GM19328 (cell line): Measurements from ENCODE around the gene MICOS13.
A peak's percentile ranks its signal among the peaks of the same experiment; 100 is the strongest.

Source experiments
- ATAC-seq: cut with Tn5 transposase; IDR thresholded peaks from one replicate; pipeline ENCODE4 v1.9.1; 2021; ENCODE audit warnings: mild to moderate bottlenecking, moderate library complexity; ENCODE audit not compliant: unreplicated experiment

Gene MICOS13

DNA sequence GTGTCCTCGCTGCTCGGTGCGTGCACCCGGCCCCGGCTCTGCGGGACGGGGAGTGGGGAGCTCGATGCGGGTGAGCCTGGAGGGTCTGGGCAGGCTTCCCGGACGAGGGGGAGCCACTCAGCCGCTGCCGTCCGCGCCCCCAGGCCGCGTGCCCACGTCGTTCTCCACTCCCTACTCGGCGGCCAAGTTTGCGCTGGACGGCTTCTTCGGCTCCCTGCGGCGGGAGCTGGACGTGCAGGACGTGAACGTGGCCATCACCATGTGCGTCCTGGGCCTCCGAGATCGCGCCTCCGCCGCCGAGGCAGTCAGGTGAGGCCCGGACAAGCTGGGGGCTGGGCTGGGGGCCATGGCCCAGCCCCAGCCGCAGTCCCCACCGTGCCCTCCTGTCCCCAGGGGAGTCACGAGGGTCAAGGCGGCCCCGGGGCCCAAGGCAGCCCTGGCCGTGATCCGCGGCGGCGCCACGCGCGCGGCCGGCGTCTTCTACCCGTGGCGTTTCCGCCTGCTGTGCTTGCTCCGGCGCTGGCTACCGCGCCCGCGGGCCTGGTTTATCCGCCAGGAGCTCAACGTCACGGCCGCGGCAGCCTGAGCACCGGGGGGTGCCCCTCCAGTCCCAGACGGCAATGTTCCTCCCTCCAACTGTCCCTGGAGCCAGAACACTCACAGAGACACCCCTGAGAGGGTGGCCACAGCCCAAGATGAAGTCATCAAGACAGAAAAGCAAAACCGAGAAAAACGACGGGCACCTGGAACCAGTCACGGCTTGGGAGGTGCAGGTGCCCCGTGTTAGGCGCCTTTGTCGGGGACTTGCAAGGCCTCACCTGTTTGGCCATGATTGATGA is 7.3 kb upstream of the MICOS13 start:
- no peak for ATAC-seq

DNA sequence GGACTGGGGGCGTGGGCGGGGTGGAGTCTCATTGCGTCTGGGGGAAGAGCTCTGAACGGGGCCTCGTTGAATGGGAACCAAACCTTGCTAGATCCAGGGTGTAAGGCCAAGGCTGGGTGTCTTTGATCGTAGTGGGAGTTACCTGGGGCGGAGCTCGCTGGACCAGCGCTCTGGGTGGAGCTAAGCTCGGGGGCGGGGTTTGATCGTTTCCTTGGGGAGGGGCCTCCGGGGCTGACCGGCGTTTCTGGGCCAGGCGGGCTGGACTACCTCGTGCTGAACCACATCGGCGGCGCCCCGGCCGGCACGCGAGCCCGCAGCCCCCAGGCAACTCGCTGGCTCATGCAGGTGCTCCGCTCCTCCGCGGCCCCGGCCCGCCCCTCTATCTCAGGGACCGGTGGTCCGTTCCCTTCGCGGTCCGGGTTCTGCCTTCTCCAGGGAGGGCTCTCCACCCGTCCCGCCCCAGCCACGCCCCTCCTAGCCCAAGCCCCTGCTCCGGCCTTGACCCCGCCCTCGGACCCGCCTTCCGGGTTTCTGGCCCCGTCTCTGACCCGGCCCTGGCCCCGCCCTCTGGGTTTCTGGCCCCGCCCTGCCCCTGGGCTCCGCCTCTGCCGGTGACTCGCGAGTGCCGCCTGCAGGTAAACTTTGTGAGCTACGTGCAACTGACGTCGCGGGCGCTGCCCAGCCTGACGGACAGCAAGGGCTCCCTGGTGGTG is 6.5 kb upstream of the MICOS13 start:
- peak; percentile 51 for ATAC-seq

DNA sequence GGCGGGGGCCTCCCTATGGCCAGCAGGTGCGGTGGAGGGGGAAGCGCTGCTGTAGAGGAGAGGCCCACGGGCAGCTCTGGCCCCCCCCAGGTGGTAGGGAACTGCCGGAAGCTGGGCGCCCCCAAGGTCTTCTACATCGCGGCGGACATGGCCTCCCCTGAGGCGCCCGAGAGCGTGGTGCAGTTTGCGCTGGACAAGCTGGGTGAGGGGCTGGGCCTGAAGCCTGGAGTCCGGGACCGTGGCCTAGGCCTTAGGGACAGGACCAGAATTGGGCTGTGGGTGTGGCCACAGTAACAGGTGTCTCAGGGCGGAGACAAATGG is 6.0 kb upstream of the MICOS13 start:
- no peak for ATAC-seq

DNA sequence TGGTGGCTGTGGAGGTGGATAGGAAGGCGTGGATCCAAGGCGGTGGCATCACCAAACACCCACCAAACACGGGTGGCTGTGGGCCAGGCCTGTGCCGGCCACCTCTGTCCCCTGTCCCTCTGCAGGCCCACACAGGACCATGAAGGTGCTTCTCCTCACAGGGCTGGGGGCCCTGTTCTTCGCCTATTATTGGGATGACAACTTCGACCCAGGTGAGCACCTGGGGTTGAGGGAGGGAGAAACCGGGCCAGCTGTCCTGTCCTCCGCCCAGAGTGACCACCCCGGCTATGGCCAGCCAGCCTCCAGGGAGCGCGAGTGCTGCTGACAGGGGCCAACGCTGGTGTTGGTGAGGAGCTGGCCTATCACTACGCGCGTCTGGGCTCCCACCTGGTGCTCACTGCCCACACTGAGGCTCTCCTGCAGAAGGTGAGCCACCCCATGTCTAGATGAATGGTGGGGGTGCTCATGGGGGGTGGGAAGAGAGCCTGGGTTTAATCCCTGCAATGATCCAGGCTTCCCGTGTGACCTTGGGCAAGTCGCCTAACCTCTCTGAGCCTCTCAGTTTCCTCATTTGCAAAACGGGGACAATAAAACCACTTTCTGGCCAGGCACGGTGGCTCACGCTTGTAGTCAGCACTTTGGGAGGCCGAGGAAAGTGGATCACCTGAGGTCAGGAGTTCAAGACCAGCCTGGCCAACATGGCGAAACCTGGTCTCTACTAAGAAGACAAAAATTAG is 4.5 kb upstream of the MICOS13 start:
- no peak for ATAC-seq

DNA sequence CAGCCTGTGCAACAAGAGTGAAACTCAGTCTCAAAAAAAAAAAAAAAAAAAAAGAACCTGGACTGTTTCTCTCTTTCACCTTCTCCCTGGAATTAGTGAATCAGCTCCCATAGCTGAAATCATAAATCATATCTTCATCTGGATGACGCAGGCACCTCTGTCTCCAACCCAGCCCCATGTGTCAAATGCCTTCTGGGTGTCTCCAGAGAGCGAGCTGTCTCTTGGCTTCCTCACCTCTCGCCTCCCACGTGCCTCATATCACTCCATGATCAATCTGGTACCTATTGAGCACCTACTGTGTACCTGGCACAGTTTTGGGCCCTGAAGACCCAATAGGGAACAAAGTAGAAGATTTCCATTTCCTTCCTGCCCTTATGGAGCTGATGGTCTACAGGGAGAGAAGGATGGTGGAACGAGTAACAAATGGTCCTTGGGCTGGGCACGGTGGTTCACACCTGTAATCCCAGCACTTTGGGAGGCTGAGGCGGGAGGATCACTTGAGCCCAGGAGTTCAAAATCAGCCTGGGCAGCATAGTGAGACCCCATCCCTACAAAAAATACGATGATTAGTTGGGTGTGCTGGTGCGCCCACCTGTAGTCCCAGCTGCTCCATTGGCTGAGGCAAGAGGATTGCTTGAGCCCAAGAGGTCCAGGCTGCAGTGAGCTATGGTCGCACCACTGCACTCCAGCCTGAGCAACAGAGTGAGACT is 3.0 kb upstream of the MICOS13 start:
- no peak for ATAC-seq

DNA sequence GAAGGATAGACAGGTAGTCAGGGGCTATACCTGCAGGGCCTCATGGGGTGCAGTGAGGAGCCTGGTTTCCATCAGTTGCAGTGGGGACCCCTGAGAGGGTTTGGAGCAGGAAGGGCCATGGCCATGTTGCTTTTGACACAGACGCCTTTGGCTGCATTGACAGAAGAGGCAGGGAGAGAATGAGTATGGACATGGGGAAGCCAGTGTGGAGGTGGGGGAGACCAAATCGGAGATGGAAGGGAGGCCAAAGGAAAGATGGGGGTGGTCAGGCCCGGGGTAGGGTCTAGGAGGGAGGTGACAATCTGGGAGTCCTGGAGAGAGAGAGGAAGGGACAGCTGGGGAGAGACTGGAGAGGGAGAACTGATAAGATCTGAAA is 1.8 kb upstream of the MICOS13 start:
- no peak for ATAC-seq

DNA sequence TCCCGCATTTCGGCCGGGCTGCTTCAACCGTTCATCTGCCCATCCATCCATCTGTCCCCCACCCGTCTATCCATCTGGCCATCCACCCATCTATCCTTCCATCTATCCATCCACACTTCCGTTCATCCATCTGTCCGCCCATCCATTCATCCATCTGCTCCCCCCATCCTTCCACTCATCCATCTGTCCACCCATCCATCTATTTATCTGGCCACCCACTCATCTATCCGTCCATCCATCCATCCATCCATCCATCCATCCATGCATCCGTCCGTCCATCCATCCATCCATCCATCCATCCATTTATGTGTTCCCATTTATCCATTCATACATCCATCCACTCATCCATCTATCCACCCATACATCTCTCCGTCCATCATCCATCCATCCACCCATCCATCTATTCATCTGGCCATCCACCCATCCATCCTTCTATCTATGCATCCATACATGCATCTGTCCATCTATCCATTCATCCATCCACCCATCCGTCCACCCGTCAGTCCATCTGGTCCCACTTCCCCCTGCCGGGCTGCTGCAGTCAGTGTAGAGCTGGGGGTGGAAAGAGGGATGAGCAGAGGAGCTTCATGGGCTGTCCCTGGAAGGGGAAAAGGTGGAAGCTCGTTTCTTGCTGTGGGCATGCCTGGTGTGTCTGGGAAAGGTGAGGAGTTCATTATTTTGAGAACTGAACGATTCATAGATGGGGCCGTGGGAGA is 1.2 kb upstream of the MICOS13 start:
- no peak for ATAC-seq

DNA sequence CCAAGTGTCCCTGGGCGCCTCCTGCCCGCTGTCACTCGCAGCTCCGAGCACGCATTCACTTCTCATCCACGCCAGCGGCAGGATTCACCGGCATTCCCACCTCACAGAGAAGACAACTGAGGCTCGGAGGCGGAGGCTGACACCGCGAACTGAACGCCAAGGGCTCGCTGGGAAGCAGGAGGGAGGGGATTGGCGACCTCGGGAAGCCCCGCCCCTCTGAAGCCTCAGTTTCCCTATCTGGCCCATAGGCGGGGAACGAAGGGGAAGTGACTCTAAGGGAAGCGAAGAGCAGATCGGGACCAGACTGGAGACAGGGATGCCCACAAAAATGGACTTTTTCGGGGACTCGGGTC is 256 bp downstream of the MICOS13 start:
- no peak for ATAC-seq

DNA sequence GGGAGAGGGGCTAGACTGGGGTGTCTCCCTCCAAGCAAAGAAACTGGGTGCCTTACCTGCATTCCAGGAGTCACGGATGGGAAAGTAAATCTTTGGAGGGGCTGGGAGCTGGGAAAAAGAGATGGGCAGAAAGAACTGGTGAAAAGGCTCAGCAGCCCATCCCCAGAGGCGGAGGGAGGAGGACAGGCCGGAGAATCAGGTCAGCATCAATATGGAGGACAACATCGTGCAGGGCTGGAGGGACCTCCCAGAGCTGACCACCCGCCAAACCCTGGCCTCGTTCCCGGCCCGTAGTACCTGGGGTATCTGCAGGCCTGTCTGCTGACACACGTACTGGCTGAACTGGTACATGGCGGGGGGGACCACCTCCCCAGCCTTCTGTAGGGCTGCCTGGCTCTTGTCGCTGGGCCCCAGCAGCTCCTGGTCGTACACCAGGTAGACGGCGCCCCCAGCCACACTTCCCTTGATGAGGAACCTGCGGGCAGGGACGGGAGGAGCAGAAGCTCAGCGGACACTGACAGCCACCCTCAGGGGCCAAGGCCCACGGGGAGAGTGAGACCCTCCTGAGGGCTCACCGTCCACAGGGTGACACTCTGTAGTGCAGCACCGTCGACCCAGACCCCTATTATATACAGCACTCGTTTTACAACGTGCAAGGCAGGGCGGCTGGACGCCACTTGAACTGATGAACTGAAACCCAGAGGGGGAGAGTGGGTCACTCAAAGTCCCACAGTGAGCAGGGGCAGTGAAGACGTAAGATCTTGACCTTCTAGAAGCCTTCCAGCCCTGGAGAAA is 830 bp downstream of the MICOS13 start:
- no peak for ATAC-seq

DNA sequence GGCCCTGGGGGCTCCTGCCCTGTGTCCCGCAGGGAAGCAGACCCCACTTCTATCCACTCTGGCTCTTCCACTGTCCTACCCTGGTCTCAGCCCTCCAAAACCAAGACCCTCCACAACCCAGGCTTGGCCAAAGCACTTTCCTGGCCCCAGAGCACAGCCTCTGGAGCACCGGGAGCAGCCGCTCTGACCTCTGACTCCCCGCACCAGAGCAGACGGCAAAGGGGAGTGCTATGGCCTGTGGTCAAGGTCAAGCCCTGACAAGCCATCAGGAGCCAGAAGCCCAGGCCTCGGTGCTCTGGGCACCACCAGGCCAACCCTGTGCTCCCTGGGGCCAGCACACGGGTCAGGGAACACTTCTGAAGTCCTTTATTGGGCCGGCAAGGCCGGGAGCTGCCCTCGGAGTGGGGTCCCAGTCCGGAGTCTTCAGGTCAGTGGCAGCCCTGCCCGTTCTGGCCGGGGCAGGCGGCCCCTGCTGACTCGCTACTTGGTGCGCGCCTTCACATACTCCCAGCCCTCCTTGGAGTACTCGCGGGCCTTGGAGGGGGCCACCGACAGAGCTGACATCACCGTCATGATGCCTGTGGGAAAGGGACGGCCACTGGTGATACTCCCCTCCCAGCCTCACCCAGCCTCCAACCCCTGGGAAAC is 2.1 kb downstream of the MICOS13 start:
- no peak for ATAC-seq

DNA sequence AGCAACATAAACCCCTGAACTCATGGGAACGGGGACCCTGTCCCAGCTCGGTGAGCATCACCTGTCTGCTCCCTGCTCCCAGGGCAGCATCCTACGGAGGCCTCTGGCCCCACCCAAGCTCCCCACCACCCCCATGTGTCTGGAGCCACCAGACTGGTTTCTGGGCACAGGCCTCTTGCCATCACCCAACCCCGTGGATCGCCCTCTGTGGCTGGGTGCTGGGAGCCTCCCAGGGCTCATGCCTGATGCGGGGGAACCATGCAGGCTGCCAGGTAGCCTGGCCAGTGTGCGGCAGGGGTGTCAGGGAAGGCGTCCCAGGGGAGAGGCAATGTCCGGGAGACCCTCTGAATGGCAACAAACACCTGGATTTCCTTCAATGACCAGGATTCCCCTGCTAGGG is 2.7 kb downstream of the MICOS13 start:
- ATAC-seq, result no peak

DNA sequence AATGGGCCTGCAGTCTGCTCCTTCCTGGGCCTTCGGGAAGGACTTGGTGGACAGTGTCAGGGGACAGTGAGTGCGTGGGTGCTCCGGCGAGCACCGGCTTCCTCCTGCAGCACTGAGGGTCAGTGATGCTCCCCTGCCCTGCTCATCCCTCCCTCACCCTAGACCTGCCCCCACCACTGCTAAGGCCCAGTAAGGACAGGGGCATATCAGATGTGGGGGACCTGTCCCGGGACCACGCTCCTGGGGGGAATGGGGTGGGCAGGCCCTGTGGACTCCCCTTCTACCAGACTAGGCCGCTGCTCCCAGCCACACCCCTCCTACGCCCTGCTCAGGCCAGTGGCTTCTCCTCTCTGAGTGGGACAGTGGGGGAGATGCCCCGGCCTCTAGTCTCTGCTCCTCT is 3.2 kb downstream of the MICOS13 start:
- ATAC-seq, result no peak

DNA sequence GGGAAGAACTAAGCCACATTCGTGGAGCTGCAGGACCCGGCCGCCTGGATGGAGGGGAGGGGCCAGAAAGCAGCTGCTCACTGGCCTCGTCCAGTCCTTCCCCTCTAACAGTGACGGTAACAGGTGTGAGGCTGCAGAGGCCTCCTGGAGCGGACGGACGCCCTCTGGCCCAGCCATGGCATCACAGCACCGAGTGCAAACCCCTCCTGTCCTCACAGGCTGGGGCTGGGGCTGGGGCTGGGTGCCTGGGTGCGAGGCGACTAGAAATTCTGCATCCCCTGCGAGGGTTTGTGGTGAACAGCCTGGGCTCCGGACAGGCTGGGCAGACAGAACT is 3.6 kb downstream of the MICOS13 start:
- no peak for ATAC-seq

DNA sequence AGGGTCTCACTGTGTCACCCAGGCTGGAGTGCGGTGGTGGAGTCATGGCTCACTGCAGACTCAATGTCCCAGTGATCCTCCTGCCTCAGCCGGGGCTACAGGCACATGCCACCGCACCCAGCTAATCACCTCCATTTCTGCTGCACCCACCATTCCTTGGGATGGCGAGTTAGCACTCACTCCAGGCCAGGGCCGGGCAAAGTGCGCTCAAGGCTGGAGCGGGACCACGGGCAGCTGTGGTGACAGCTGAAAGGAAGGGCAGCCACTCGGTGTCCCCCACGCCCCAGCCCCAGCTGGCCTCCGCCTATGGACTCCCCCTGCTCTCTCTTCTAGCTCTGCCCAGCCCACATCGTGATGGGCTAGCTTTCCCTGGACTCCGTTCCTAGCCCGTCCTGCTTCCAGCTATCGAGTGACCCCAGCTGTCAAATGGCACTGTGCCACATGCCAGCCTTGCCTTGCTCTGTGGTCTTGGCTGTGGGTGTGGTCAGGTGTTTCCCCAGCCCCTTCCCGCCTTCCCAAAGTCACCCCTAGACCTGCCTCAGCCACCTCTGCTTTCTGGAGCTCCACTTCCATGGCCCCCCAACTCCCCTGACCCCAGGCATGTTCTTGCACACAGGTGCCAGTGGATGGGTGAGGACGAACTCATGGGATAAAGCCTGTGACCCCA is 4.1 kb downstream of the MICOS13 start:
- no peak for ATAC-seq

DNA sequence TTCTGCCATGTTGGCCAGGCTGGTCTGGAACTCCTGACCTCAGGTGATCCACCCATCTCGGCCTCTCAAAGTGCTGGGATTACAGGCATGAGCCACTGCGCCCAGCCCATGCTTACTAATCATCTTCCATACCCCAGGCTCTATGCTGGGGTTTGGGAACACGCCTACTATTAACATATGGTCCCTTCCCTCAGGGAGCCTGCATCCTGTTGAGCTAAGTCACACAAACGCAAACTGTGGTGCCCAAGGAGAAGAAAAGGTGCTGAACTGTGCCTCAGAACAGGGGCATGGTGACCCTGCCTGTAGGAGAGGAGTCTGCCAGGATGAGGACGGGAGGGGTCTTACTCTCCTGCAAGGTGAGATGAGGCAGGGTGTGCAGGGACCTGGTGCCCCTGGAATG is 5.6 kb downstream of the MICOS13 start:
- no peak for ATAC-seq

DNA sequence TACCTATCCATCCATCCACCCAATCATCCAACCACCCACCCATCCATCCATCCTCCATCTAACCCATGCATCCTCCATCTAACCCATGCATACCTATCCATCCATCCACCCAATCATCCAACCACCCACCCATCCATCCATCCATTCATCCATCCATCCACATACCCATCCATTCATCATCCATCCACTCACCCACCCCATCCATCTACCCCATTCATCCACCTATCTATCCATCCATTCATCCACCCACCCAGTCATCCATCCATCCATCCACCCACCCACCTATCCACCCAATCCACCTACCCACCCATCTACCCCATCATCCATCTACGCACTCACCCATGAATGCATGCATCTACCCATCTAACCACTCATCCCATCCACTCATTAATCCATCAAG is 6.6 kb downstream of the MICOS13 start:
- no peak for ATAC-seq

DNA sequence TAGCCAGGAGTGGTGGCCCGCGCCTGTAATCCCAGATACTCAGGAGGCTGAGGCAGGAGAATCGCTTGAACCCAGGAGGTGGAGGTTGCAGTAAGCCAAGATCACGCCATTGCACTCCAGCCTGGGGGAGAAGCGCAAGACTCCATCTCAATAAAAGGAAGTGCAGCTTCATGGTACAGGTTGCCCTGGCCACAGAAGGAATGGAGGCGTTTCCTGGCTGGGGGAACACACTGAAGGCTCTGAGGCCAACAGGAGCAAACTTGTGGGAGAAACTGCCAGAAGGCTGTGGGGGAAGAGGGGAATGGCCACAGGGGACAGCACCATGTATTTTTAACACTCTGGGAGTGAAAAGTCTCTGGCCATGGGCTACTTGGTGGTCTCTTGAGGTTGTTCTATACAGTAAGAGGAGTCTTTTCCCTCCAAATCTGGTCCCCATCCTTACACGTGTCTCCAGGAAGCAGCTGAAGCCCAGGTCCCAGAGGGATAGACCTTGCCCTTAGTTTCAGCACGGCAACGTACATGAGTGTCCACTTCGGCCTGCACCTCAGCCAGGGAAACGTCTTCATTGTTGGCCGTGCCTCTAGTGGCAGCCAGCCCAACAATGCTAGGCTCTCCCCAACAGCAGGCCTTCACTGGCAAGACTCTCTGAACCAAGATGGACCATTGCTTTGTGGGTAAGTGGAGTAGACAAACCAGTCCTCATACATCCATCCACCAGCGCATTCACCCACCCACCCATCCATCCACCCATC is 7.4 kb downstream of the MICOS13 start:
- ATAC-seq, result no peak

DNA sequence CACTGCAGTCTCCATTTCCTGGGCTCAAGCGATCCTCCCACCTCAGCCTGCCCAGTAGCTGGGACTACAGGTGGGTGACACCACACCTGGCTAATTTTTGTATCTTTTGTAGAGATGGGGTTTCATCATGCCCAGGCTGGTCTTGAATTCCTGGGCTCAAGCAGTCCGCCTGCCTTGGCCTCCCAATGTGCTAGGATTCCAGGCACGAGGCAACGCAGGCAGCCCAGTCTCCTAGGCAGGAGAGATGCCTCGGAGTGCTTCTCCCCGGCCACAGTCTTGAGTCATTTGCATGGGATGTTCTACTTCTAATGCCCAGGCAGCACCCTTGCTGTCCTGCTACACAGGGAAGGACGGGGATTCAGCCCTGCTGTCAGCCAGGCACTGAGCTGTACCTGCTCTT is 8.7 kb downstream of the MICOS13 start:
- ATAC-seq, result no peak
